GM19452 (cell line): ENCODE data around the gene RNF215.
"Not testable (repeated sequence)": the region's sequence is repeated elsewhere in the genome, so short reads cannot be mapped to it uniquely, and the experiment has no call there.

Experiments
- ATAC-seq: cut with Tn5 transposase; IDR thresholded peaks from one replicate; pipeline ENCODE4 v1.9.1; 2021; ENCODE audit not compliant: unreplicated experiment

Gene RNF215

DNA sequence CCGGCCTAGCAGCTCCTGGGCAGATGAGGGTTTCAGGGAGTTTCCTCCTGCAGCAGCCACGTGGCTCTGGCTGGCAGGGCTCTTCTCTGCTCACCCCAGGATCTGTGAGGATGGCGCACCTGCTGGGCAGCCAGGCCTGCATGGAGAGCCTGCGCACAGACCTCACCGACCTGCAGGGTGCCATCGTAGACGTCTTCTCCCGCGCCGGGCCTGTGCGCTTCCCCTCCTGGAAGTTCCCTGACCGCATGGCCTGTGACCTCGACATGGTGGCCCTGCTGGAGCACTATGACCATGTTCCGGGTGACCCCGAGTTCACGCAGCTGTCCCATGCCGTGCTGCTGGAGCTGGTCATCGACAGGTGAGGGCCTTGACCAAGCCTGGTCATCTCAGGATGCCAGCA lies 21.3 kb downstream of the RNF215 start:
- no peak for ATAC-seq

DNA sequence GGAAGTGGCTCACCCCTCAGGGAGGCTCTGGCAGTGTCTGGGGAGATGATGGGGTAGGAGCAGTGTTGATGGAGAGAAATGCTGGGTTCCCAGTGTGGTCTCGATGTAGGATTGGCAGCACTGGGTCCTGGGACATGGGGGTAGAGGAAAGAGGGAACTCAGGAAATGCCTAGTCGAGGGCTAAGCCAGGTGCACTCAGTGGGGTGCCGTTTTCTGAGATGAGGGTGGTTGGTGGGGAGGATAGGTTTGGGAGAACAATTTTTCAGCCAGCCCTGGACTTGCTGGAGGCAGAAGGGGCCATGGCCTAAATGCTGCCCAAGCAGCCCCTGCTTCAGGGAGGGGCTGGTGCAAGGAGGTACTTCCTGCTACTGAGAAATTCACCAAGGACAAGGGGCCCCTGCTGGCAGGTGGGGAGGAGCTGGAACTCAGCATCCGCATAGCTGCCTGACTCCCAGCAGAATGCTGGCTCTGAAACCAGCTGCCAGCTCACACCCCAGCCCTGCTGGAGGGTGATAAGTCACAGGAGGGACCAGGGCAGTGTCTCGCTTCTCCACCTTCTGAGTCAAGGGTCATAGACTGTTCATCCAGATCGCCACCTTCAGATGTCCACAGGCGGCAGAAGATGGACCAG lies 24.4 kb downstream of the RNF215 start:
- ATAC-seq, result no peak

DNA sequence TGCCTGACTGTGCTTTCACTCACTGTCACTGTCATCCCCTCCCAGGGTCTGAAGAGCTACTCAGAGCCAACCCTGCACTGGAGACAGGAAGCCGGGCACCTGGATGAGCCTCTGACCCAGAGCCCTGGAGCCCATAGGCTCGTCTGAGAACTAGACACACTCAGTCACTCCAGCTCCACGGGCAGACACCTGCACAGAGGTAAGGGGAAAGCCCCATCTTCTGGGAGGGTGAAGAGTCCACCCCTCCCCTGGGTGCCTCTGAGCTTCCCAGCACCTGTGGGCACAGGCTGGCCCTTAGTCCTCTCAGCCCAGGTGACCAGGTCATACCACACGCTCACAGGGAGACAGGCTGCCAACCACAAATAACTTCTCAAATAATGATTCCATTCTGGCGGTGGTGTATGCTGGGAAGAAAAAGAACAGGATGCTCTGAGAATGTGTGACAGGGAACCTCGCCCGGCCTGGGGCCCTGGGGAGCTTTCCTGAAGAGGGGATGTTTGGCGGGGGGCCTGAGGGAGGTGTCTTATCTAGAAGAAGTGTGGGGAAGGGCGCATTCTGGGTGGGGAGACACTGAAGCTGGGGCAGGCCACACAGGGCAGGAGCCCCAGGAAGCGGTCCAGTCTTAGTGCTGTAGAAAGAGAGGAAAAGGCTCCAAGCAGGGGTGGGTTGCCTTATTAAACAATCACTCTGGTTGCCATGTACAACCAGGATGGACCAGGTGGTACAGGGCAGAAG lies 25.1 kb downstream of the RNF215 start:
- ATAC-seq, result no peak

DNA sequence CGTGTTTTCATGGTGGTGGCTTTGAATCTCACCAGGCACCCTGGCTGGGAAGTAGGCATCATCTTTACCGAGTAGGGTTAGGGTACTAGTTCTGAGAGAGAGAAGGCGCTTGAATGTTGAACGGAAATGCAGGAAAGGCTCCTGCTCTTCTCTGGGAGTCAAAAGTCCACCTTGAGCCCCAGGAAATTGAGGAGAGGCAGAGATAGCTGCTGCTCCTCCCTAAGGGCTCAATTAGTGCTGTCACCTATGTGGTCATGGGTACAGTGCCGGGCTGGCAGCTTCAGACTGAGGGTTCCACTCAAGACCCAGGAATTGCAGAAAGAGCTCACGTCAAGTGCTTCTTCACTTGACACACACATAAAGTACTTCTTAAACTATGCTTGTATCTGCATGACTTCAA lies 28.7 kb downstream of the RNF215 start:
- ATAC-seq, result no peak

DNA sequence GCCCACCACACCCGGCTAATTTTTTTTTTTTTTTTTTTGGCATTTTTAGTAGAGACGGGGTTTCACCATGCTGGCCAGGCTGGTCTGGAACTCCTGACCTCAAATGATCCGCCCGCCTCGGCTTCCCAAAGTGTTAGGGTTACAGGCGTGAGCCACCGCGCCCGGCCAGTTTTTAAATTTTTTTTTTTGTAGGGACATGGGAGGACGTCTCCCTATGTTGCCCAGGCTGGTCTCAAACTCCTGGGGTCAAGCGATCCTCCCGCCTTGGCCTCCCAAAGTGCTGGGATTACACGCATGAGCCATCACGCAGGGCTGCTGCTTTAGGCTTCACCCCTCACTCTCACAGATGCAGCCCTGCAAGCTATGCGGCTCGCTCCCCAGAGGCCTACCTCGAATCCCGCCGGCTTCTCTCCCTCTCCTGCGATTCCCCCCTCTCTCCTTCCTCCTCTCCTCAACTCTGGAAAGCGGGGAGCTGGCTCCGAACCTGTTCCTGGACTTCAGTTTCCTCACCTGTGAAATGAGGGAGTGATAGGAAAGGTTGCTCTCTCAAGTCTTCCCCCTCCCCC lies 29.5 kb downstream of the RNF215 start:
- no peak for ATAC-seq

DNA sequence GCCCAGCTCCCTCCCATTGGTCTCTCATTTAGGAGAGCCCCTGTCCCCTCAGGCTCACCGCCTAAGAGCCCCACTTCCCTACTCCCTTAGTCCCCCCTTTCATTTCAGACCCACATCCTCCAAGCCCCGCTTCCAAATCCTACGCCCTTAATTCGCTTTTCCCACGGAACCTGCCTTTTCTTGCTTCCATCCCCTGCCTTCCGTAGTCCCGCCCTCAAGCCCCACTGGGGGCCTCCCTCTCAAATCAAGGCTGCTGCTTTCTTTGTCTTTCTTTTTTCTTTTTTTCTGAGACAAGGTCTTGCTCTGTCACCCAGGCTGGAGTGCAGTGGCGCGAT lies 30.0 kb downstream of the RNF215 start:
- ATAC-seq, result no peak

DNA sequence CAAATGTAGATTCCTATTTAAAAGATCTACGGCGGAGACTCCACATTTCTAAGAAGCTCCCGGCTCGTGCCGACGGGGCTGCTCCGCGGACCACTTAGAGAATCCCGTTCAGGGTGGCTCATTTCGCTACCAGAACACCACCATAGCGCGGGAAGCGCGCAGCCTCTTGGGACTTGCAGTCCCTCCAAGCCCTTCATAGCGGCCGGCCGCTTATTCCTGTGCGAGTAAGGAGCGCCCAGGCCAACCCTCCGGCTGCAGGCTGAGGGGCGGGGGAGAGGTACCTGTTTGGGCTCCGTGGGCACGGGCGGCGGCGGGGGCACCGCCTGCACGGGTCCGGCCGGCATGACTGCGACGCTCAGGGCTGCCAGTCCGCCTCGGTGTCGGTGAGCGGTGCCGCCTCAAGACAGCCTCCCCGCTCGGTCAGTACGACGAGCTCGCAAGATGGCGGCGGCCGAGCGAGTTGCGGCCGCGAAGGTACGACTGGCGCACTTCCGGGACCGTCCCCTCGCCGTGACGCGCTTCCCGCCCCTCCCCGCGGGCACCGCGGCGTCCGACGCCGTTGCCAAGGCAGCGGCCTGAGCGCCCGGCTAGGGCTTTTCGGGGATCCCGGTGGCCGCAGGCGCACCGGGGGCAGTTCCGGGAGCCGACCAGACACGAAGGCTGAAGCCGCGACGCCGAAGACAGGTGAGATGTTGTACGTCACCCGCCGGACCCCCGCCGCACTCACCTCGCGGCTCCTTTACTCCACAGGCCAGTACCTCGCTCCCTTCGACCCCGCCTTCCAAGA lies 30.6 kb downstream of the RNF215 start, which contains the start of the genes CCDC157 and SF3A1:
Gene CCDC157, plus strand, starts transcription at position 559 of the 787 bp plus-strand sequence. CDS start 8,994 bp downstream, outside the sequence.
Gene SF3A1, minus strand, starts transcription at position 446 of the 787 bp plus-strand sequence. Its CDS starts 102 bp downstream, at position 344.
- ATAC-seq, result peak; percentile 91

DNA sequence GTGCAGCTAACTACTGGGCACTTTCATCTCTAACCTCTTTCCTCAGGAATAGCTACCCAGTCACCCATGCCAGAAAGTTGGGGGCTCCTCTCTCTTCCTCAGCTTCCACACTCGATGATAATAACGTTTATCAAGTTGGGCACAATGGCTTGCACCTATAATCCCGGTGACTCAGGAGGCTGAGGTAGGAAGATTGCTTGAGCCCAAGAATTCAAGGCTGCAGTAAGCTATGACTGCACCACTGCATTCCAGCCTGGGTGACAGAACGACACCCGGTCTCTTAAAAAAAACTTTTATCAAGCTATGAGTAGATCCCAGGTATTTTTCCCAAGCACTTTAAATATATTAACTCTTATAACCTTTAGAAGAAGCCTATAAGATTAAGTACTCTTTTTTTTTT lies 32.6 kb downstream of the RNF215 start:
- ATAC-seq, result no peak

DNA sequence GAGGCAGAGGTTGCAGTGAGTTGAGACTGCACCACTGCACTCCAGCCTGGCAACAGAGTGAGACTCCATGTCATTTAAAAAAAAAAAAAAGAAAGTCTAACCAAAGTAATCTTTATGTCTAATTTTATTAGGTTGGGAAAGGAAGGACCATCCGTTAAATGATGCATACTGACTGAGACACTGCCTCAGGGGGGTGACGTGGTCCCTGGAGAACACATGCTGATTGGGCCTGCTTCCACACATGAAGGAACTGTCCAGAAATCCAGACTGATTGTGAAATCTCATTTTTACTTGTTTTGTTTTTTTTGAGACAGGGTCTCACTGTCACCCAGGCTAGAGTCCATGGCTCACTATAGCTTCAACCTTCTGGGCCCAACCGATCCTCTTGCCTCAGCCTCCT lies 36.0 kb downstream of the RNF215 start:
- no peak for ATAC-seq

DNA sequence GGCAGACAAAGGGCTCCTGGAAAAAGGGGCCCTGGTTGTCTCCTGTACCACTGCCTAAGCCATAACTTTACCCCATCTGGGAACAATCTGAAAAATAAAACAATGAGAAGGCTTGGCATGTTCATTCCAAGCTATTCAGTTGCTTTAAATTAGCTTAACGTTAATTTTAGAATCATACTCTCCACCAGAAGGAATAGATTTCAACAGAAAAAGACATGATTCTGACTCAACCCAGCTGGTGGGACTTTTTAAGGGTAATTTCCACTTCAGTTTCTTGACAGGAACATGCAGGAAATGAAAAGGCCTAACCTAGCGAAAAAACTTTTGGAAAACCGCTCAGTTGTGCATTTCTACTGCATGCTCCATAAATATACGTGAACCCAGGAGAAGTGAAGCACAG lies 38.4 kb downstream of the RNF215 start:
- no peak for ATAC-seq

DNA sequence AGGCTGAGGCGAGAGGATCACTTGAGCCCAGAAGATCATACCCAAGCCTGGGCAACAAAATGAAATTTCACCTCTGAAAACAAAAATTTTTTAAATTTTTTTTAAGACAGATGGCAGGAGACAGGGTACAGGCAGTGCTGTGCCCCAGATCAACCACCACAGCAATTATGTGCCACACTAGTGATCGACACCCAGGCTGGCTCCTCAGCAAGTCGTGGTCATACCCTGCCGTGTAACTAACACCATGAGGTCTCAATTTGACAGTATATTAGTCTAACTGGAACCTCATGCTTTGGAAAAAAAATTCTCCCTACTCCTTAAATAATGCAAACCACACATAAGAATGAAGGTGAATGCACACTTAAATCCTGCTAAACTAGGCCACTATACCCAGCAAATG lies 38.8 kb downstream of the RNF215 start:
- ATAC-seq, result no peak

DNA sequence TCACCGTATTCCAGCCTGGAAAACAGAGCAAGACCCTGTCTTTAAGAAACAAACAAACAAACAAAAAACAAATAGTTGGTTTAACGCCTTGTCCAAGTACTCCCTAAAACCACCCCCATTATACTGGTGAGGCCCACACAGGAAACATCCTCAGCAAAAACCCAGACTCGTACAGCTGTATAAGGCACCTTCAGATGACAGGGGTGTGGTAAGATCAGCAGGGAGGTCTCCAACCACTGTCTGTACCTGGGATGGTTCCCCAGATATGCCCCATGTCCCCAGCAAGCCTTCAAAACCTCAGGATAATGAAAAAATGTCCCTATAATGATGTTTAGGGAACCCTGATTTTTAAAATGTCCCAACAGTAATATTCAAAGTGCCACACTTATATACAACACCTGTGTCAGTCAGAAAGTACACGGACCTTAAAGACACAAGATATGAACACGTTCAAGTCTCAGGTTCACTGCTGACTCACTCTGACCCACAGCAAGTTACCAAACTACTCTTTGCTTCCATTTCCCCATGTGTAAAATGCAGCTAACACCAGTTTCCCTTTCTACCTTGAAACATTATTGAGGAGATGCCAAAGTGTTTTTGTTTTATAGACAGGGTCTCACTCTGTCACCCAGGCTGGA lies 39.8 kb downstream of the RNF215 start:
- no peak for ATAC-seq

DNA sequence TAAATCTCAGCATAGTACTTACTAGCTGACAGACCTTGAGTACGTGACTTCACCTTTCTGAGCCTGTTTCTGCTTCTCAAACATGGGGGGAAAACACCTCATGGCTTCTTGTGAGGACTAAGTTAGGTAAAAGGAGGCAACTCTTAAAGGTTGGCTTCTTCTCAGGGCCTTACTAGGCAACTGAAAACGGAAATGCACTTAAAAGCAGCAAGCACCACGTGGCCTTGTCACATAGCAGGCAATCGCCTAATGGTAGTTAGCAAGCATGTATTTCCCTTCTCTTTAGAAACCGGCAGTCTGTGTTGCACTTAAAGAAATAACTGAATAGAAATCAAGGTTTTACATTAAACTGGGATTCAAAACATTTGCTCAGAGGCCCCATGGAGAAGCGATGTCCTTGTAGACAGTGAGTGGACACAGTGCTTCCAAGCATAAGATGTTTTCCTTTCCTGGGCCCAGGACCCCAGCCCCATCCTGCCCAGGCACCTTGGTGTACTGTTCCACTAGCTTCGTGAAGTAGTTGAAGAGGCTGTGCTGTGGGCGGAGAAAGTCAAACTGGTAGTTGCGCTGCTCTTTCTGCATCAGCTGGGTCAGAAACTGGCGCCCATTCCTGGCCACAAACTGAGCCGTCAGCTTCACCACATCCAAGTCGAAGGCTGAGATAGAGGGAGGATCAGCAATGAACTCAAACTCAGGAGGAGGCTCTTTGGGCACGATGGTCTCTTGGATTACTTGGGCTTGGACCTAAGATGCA lies 42.6 kb downstream of the RNF215 start:
- no peak for ATAC-seq

DNA sequence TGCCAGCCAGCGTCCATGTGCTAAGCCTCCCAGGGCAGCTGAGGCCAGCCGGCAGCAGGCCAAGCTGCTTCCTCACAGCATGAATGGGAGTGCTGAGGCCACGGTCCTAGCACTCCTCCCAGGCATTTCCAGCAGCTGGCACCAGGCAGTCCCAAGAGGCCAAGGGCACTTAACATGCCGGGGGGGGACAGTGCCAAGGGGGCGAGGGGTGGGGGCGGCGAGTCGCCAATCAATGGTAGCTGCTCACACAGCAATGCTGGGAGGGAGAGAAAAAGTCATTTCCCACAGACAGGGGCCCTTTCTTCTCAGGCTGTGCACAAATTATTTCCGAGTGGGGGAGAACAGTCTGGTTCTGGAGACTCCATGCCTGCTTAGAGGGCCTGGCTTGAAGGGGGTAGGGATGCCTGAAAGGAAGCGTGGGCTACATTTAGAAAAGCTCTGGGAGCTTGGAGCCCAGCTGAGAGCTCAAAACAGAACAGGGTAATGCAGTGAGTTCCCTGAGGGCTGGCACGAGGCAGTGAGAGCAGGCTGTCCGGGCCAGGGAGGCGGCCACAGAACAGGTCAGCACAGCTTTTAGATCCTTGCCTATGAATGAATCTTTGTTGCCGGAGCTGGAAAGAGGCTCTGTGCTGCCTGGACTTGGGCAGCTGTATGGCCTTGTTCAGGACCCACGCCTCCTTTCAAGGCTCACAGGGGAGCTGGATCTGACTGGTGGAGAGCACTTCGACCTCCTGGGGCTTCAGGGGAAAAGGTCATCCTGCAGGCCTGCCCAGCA lies 46.1 kb downstream of the RNF215 start:
- no peak for ATAC-seq

DNA sequence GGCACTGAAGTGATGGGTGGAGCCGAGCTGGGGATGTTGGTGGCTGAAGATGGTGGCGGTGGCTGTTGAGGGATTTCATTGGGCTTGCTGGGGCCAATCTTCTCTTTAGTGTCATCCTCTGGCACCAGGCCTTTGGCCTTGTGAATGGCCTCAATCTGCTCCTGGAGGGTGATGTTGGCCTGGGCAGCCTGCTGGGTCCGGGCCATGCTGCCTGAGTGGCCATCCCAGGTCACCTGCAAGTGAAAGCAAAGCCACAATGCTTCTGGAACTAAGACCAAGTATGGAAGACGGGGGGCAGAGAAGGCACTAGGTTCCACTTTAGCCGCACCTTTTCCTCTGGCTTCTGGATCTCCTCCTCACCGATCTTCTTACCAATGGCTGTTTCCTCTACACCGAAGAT lies 48.4 kb downstream of the RNF215 start:
- ATAC-seq, result no peak

DNA sequence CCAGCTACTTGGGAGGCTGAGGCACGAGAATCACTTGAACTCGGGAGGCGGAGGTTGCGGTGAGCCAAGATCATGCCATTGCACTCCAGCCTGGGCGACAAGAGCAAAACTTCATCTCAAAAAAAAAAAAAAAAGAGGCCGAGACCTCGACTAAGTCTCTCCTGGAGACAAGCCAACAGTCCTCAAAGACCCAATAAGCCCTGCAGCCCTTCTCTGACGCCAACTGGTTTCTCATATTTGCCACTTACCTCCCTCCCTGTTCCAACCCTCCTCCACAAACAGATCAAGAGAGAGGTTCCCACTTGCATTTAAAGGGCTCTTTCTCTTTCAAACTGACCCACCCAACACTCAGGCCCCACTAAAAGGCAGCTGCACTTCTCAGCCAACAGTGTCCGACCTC lies 48.9 kb downstream of the RNF215 start:
- not testable (repeated sequence) for ATAC-seq

DNA sequence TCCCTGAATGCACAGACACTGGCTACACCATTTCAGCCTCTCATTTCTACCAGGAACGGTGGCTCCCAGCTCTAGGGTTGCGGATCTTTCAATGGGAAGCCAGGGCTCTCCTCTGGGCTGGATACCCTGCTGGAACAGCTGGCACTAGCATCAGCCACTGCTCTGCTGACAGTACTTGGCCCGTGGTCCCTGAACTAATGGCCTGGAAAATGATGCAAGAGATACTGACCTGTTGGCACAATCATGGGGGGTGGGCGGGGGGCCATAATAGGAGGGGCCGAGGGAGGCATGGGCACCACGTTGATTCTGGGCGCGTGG lies 49.8 kb downstream of the RNF215 start:
- ATAC-seq, result no peak

DNA sequence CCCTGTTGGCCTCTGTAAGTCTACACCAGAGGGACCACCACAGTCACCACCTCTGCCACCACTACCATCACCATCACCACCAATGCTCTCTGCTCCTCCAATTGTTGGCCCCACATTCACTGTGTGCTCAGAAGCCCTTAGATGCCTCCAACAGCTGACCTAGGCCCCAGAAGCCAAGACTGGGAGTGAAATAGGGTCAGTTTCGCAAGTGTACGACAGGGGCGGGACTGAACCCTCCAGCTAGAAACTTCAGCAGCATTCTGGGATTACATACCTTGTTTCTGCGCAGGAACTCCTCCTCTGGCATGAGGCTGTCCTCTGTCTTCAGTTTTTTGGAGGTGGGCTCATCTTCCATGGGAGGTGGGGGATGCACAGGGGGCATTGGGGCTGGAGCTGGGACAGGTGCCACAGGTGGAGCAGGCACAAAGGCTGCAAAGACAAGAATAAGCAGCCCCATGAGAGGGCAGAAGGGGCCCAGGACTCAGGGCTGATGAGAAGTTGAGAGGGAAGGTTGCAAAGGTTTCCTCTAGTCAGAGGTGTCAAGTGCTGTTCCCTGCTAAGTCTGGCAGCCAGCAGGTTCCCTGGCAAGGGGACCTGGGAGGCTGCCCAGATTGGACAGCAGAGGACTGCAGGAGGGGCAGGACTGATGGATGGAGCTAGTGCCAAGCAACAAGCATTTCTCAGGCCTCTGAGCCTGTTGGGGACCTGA lies 50.3 kb downstream of the RNF215 start:
- no peak for ATAC-seq

DNA sequence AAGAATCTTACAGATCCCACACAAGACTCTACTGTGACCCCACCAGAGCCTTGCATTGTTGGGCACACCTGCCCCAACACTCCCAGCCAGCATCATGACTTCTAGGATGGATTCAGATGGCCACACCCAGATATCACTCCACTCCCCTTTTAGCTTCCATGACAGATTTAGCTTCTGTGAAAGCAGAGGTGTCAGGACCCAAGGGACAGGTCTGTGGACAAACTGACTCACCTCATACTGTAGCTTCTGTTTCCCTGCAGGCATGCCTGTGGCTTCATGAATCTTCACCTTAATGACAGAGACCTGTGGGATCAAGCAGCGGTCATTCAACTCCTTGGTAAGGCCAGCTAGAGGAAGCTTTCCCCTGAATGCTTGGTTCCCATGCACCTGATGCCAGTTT lies 52.0 kb downstream of the RNF215 start:
- ATAC-seq, result no peak
